NCI-H1417 treated with DMSO at 0.1 percent for 48 hours (cell line): ENCODE measurements around the gene CARNS1.

Experiments used
- DNase-seq: peaks from one replicate; lab custom pipeline; 2025; lab: John Stamatoyannopoulos, UW

CARNS1 gene

GRCh38 chr11:67415501-67416304 lies at the start of gene CARNS1:
Gene CARNS1, plus strand, starts transcription at chr11:67415678. Its CDS starts 522 bp downstream, at chr11:67416200.
- no peak for DNase-seq

DNA sequence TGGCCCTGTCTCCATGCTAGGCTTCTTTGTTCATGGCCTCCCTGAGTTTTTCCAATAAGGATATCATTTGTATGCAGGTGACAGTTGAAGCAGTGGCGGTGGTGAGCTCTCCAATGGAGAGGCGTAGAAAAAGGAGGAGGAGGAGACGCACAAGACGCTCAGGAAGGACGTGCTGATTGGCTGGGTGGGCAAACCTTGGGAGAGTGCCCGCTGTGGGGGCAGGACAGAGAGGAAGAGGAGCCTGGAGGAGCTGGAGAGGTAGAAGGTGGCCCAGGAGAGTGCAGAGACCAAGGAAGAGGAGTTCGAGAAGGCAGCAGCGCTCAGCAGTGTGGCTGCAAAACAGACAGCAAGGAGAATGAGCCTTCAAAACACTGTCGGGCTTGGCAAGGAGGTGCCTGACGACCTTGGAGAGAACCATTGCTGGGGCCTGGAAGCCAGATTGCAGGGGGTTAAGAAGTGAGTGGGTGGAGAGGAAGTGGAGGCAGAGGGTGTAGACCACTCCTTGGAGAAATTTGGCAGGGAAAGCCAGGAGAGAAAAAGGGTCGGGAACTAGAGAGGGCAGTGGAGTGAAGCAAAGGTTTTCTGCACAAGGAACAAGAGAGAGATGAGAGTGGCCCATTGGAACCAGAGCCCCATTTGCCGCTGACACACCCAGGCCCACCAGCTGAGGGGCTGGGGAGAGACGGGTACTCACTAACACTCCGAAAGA lies 49.6 kb upstream of the CARNS1 start:
- DNase-seq = no peak

DNA sequence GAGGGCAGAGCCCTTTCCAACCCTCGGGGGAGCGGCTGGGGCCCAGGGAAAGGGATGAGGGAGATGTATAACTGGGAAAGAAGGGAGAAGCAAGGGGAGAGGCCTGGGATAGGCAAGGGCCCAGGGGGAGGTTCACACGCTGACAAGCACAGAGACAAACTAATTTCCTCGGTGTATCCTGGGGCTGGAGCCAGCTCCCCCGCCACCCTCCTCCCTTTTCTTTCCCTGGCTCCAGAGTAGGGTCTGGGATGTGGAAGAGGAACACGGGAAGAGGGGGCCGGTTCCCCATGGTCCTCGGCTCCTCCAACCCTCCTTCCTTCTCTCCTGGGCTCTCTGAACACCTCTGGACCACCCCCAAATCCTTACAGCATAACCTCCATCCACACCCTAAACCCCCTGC lies 48.9 kb upstream of the CARNS1 start:
- DNase-seq = no peak

- DNase-seq = no peak
These were observed 48.3 kb upstream of the CARNS1 start for GRCh38 chr11:67366961-67367760.

DNA sequence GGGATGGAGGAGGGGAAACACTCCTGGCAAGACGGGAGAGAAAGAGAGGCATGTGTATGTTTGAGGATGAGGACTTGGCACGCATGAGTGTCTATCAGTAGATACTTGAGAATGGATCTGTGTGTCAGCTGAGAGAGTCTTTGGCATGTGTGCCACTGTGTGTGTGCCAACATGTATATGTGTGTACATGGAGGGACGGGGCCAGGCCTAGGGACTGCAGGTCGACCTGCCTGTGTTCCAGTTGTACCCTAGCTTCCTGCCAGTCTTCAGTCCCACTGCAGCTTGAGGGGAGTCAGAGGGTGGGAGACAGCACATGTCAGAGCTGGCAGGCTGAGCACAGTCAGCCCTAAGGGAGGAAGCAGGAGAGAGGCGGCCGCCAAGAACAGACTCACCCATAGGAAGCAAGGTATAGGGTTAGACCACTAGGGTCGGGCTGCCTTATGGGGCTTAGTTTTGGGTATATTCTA lies 47.7 kb upstream of the CARNS1 start:
- DNase-seq = no peak

- DNase-seq = no peak
These were observed 46.9 kb upstream of the CARNS1 start for GRCh38 chr11:67368621-67369020.

DNA sequence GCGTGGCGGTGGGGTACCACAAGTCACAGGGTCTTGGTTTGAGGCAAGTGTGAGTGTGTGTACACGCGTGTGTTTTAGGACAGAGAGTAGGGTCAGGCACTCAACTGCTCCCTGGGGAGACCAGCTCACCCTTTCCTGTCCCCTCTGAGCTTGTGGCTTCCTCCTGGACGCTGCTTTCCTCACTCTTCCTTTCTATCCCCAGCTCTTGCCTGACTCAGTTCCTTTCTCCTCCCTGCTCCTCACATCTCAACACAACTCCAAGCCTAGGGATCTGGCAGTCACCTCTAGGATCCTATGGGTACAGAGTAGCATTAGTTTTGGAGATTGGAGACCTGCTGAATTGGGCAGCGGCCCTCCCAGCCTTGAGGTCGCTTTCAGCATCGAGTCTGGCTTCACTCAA lies 46.2 kb upstream of the CARNS1 start:
- DNase-seq = no peak

DNA sequence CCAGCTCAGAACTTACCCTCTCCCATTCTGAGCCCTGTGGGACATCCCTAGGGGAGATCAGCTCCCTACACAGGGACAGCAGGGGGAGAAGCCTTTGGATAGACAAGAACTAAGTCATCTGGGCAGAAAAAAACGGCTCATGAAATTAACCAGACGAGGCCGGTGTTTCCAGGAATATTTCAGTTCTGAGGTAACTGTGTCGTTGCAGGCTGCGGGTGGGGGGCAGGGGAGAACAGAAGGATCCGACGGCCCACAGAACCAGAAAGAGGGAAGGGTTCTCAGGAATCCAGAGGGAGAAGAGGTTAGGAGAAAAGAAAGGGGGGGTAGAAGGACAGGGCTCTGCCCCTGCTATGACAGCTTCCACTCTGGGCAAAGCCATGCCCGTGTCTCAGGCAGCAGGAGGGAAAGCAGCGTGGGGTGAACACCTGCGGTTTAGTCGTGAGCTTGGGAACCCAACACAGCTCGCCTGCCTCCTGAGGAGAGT lies 45.6 kb upstream of the CARNS1 start:
- DNase-seq = no peak

DNA sequence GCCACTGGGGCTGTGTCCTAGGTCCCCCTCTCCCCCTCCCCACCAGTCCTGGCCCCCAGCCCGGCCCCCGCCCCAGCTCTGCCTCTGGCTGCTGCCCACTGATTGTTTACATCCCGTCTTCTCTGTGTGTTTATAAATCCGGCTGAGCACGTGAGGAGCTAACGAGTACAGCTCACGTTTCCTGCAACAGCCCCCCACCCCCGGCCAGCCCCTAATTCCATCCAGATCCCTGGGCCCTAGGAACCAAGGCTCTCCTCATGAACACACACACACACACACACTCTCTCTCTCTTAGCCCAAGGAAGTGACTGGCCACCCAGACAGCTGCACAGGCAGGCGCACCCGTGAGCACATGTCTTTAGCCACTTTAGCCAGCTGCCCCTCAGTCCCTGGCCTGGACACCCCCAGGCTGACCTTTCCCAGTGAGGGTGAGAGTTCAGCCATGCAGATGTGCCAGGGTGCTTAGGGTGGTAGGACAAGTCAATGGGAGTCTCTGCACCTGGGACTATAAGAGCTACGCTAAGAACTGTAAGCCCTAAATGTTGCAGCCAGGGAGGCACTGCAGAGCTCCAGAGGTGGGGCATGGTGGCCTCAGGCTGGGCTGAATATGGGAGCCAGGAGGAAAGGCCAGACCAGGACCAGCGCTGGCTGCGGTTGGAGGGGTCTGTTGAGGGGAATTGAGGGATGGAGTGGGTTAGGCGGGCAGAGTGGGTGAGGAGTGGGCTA lies 45.0 kb upstream of the CARNS1 start:
- DNase-seq = no peak

GRCh38 chr11:67371189-67371910 lies 44.1 kb upstream of the CARNS1 start:
- no peak for DNase-seq

DNA sequence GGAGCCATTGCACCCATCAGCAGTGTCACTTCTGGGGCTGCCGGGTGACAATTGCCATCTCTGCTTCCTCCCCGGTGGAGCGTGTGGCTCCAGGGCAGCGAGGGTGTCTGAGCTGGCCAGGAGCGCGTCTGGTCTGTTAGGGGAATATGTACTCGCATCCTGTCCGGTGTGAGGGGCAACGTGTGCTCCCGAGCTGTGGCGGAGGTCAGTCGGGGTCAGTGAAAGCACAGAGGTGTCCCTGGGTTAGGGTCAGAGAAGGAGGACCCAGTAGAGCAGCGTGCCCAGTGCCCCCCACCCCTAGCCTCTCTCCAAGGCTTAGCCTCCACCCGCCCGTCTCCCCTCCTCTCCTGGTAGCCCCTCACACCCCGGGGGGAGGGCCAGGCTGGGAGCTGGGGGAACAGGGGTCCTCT lies 43.6 kb upstream of the CARNS1 start:
- no peak for DNase-seq

GRCh38 chr11:67372321-67372992 lies 43.0 kb upstream of the CARNS1 start:
- no peak for DNase-seq

DNA sequence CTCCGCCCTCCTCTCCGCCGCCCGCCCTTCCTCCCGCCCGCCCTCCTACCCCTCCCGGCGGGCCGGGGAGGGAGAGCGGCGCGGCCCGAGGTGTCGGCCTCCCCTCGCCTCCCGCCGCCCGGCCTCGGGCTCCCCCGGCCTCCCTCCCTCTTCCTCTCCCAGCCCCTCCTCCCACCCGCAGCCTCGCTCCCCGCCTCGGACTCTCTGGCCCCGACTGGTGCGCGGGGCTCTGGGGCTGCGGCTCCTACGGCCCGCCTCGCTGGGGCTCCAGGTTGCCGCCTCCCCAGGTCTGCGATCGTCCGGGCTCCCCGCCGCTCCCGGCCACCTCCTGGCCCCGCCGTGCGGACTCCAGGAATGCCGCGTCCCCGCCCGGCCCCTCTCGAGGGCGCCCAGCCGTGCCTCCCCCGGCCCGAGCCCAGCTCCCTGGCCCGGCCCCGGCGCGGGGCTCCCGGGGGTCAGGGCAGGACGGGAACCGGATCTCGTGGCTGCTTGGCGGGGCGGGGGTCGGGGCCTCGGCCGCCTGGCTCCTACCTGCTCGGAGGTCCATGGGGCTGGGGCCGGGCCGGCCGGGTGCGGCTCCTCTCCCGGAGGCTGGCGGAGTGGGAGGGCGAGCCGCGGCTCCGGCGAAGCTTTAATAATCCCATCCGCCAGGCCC lies 42.4 kb upstream of the CARNS1 start, which contains the start of gene CLCF1:
Gene CLCF1 (minus strand): TSS at position 606 of the 655 bp plus-strand sequence. CDS start 59 bp downstream, at position 547.
- no peak for DNase-seq

GRCh38 chr11:67373648-67374570 lies 41.6 kb upstream of the CARNS1 start:
- no peak for DNase-seq

- no peak for DNase-seq
These were observed 40.8 kb upstream of the CARNS1 start for GRCh38 chr11:67374571-67375281.

DNA sequence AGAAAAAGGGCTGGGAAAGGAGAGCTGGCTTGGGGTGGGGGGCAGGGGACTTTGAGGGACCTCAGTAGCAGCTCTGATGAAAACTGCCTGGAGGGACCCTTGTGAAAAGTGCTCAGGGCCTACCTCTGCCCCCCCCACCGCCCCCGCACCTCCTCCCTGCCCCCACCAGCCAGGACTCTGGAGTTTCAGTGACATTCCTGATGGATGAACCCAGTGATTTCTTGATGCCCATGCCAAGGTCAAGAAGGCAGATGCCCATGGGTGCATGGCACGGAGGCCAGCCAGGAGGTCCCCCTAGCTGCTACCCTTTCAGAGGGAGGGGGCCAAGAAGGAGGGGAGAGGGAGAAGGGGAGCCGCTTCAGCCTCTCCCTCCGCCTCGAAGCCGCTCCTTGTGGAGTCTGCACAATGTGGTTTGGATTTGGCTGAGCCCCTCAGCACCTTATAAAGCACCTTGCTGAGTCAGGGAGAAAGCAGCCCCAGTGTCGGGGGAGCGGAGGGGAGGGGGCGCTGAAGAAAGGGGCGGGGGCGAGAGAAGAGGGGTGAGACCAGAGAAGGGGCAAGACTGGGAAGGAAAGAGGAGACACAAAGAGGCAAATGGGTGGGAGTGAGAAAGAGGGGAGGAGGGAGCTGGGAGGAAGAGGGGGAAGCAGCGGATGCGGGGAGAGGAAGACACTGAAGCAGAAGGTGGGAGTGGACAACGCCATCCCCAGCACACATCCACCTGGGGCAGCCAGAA lies 40.0 kb upstream of the CARNS1 start:
- DNase-seq = no peak
